ENCODE results near the gene GHR.

DNA sequence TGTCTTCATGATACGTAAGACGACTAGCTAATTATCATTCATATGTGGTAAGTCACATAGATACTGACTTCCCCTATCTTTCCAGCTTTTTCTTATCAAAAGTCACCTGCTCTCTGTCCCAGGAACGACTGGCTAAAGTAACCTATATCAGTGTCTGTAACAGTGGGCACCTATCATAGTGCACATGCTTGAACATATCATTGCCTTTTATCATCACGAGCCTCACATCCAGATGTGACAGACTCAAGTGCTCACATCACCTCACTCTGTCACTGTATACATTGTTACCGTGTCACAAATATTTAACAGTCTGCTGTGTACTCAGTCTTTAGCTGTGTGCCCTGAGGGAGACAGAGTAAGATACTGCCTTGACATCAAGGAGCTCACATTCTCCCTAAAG lies 208.0 kb downstream of the GHR start:
- TF ChIP-seq, protein P1, sequence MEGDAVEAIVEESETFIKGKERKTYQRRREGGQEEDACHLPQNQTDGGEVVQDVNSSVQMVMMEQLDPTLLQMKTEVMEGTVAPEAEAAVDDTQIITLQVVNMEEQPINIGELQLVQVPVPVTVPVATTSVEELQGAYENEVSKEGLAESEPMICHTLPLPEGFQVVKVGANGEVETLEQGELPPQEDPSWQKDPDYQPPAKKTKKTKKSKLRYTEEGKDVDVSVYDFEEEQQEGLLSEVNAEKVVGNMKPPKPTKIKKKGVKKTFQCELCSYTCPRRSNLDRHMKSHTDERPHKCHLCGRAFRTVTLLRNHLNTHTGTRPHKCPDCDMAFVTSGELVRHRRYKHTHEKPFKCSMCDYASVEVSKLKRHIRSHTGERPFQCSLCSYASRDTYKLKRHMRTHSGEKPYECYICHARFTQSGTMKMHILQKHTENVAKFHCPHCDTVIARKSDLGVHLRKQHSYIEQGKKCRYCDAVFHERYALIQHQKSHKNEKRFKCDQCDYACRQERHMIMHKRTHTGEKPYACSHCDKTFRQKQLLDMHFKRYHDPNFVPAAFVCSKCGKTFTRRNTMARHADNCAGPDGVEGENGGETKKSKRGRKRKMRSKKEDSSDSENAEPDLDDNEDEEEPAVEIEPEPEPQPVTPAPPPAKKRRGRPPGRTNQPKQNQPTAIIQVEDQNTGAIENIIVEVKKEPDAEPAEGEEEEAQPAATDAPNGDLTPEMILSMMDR (IDR thresholded peaks at IDR 0.05), result no peak
- TF ChIP-seq EP300 (IDR thresholded peaks at IDR 0.05), result no peak
- no peak for TF ChIP-seq POLR2A (IDR thresholded peaks at IDR 0.05)
- no peak for TF ChIP-seq POLR2AphosphoS5 (IDR thresholded peaks at IDR 0.05)
